Measurements from ENCODE around the gene OR51D1.
A peak's percentile ranks its signal among the peaks of the same experiment; 100 is the strongest.

The OR51D1 gene

GRCh38 chr11:4645974-4646373 is 8.7 kb downstream of the OR51D1 start:
- DNase-seq: no peak

GRCh38 chr11:4647766-4648165 is 10.5 kb downstream of the OR51D1 start:
- no peak for DNase-seq

GRCh38 chr11:4654635-4655369 is 17.5 kb downstream of the OR51D1 start:
- no peak for DNase-seq

DNA sequence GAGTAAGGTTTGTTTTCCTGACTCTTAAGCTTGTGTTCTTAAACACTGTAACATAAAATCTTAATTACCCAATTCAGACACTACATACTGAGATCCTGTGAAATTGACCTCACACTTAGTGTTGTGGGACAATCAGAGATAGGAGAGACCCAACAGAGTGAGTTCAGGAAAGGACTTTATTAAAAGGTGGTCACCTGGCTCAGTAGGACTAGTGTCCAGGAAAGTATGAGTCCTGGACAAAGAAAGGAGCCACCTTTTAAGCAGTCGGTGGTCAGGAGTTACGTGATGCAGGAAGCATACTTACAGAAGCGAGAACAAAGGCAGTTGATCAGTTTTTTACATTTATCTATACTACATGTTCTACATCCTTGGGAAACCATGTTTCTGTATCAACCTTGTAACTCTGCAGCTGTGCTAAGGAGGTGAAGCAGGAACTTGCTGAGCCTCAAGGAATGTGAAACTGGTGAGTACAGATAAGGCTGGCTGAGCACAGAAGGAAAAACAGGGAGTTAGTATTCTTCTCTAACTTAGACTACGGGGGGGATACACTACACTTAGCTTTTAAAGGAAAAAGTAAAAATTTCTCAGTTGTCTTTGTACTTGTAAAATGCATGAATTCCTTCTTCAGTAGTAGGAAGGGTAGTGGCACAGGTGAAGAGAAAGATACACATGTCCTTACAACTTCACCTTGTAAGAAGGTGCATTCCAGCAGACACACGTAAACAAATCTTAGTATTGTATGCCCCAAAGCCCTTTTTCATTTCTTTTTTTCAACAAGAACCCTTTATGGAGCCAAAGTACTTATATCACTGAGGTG is 21.6 kb downstream of the OR51D1 start:
- DNase-seq: no peak

- no peak for DNase-seq
These were observed 25.6 kb downstream of the OR51D1 start for GRCh38 chr11:4662876-4663275.

DNA sequence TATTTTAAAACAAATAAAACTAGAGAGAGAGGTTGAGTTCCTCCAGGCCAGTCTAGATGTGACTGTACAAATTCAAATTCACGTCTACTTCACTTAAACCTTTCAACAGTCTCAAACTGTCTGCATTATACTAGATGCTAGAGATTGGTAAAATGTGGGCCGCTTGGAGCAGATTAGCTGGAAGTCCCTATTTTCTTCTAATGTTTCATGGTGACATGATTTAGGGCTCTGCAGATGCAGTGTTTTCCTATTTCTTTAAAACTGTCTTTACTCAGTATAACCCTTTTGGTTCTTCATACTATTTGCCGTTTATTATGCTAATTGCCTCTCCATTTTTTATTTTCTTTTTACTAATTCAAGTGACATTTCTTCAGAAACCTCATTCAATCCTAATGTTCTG is 26.9 kb downstream of the OR51D1 start:
- no peak for DNase-seq

- DNase-seq: no peak
These were observed 27.5 kb downstream of the OR51D1 start for GRCh38 chr11:4664786-4665185.

DNA sequence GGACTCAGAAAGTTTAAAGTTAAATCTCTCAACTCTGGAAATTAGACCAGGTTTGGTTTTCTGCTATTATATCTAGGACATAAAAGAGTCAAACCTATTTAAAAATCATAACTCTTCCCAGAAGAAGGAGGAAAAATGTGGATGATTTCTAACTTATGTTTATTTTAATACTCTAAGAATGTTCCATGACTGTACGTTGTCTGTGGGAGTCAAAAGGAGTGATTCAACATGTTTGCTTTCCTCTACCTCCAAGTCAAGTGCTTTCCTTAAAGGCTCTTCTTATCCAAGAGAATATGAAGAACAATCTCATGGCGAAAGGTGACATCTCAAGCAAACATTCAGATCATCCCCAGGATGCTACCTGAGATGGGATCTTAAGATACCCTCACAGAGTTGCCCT is 28.1 kb downstream of the OR51D1 start:
- DNase-seq: no peak

- DNase-seq: no peak
These were observed 34.5 kb downstream of the OR51D1 start for GRCh38 chr11:4671741-4672140.

DNA sequence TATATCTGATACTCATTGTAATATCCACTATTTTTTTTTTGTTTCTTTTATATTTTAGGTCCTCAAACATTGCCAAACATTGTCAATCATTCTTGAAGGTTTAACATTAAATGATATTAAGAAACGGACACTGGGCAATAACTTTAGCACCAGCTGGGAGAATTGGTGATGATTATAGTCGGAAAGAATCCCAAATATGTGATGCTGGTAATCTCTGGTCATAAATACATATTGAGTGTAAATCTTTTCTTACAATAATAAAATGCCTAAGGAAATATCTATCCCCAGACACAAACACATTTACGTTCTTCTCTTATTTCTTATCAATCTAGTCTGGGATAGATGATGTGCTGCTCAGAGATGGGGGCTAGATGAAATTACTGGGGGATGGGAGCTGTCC is 35.2 kb downstream of the OR51D1 start:
- no peak for DNase-seq

DNA sequence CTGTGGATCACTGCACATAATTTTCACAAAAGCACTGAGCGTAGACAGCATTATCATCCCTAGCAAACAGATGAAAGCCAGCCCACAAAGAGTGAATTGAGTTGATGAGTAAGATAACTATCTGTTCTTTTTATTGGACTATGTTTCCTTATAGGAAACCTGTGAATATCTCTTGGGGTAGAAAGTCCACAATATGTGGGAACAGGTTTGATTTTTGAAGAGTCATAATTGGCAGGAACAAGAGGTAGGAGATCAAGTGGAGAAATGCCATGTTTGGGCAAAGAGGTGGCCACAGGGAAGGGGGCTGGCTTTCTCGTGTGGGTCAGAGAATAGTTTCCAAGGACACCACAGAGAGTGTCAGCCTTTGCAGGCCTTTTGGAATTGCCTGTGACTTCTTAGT is 36.5 kb downstream of the OR51D1 start:
- no peak for DNase-seq

GRCh38 chr11:4677948-4678347 is 40.7 kb downstream of the OR51D1 start:
- peak; percentile 37 for DNase-seq

DNA sequence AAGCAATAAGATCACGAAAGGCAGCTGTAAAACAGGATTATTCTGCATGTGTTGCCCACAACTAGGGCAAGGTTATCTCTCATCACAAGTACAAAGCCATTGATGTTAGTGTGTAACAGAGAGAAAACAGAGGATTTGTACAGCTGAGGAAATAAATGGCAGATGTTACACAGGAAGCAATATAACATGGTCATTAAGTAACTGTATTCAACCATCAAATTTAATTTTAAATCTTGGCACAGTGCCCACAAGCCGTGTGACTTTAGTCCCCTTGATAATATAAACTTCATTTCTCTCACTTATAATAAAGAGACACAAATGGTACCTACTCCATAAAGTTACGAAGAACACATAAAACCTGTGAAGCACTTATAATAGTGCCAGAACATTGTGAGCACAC is 43.1 kb downstream of the OR51D1 start:
- peak; percentile 59 for DNase-seq

DNA sequence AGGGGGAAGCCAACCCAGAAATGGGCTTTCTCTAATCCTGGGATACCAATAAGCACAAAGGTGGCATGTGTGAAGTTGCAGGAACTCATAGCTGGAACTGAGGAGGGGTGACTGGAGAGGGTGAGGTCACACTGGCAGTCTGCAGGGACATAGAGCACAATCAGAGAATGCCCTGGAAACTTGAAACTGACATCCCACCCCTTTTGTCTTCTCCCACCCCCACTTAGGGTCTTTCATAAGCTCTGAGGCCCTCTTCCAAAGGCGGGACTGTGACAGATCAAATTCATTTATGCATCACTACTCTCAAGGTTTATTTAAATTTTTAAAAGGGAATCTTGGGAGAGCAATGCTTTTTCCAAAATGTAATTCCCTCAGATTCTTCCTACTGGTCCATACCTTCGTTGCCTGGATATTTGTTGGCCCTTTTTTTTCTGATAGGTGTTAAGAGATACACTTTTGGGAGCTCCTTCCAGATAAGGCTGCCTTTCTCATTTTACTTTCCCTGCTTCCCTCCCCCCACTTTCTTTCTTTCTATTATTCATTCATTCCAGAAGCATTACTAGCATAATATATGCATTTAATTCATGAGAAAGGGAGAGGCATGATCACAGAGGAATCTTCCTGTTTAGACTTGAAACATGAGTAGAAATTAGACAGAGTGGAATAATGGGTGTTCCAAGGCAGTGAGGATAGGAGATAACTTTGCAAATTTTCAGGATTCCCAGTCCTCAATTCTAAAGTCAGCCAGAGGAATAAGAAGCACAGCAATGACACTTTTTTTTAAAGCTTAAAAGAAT is 45.5 kb downstream of the OR51D1 start:
- no peak for DNase-seq

DNA sequence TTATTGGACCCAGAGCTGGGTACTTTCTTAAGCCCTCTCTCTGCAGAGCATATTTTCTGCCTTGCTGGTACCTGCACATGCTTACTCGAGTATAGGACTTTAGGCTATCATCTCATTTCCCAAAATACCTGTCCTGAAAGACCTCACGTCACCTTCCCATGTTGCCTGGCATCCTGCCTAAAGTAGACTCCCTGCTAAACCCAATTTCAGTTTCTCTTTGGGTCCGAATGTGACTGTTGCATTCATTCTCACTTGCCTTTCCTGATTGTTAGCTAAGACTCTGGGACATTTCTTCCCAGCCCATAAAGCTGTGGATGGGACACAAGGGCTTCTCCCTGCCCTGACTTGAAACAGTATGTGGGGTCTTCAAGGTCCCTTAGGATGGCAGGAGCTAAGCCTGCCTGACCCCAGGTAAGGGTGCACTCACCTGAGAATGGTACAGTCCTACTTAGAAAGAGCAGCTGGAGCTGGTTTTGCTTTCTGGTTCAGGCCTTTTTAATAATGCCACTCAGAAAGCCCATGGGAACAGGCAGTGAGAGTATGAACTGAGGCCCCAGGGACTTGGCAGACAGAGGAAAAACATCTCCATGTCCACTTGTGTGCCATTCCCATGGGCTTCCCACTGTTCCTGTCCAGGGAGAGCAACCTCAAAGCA is 47.5 kb downstream of the OR51D1 start:
- DNase-seq: peak; percentile 54

Measured in NCI-H1092 (cell line).